GM19351 (cell line): ENCODE results near the gene DCAF5.
"Not testable (repeated sequence)": the region's sequence is repeated elsewhere in the genome, so short reads cannot be mapped to it uniquely, and the experiment has no call there.

Experiments
- ATAC-seq: cut with Tn5 transposase; IDR thresholded peaks from one replicate; pipeline ENCODE4 v1.9.1; 2021; ENCODE audit warnings: mild to moderate bottlenecking, moderate library complexity; ENCODE audit not compliant: unreplicated experiment

The DCAF5 gene

GRCh38 chr14:69097974-69098373 is 54.9 kb downstream of the DCAF5 start:
- no peak for ATAC-seq

DNA sequence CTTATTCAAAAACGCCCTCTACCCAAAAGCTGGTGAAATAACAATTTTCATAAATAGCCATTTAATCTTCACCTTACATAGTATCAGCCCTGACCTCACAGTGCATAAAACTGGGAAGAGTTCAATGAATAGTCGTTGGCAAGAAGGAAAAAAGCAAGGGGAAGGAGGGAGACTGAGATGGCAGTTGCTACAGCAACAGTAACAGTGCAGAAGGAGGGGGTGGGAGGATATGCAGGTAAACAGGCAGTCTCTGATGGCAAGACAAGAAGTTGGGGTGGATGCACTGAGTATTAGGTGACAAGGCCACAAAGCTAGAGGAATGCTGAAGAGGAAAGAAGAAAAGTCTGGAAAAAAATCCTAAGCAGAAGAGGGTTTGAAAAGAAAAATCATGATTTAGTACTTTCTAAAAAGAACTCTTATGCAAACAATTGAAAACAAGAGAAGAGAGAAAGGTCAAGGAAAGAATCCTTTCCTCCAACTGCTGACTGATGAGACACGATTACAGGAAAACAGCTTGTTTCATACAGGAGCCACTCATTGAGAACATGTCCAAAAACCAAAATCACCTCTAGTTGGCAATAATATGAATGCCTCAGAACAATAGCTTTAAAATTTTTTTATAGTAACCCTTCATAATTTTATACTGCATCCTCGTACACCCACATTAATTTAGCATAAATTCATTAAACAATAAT is 56.0 kb downstream of the DCAF5 start:
- no peak for ATAC-seq

DNA sequence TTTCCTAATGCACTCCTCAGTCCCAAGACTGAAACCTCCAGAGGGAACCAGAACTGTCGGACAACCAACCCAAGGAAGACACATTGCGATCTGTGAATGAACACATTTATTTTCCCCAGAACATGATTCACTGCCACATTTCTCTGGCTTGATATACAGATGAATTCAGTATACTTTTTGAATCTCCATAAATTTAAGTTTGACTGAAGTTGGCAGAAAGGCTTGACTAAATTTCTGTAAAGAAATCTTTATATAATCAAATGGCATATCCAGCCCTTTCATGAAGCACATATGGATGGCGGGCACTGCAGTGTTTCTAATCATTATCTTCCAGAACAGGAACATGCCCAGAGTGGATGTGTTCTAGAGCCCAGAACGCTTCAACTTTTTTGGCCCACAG is 56.7 kb downstream of the DCAF5 start:
- no peak for ATAC-seq

GRCh38 chr14:69094481-69094880 is 58.4 kb downstream of the DCAF5 start:
- ATAC-seq: no peak

DNA sequence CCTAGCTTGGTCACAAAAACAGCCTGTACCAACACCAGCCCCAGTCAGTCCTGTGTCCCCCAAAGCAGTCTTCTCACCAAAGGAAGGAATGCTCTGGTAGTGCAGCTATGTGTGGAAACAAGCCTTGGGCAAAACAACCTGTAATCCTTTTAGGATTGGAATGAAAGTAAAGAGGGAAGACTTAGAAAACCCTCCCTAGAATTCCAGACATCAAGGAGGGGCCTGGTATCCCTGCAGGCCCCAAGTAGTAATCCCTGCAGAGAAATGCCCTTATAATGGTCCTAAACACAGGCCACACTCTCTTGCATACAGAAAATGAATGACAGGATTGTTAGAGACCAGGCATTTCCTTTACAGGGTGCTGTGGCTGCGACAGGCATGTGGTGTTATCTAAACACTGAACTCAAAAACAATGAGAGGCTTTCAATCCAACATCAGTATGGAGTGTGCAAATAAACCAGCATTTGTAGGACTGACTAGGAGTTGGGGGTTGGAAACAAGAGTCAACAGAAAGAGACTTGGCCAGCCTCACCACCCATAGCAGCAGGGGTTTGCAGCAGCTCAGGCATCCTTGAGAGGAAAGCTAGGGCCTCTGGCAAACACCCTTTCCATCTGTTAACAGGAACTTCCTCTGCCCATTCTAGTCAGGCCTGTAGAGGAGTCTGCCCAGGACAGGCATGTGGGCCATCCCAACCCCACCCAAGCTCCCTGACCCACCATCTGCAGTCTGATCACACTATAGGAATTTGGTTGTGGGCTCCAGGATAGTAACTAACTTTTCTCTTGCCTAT is 59.1 kb downstream of the DCAF5 start:
- ATAC-seq: no peak

DNA sequence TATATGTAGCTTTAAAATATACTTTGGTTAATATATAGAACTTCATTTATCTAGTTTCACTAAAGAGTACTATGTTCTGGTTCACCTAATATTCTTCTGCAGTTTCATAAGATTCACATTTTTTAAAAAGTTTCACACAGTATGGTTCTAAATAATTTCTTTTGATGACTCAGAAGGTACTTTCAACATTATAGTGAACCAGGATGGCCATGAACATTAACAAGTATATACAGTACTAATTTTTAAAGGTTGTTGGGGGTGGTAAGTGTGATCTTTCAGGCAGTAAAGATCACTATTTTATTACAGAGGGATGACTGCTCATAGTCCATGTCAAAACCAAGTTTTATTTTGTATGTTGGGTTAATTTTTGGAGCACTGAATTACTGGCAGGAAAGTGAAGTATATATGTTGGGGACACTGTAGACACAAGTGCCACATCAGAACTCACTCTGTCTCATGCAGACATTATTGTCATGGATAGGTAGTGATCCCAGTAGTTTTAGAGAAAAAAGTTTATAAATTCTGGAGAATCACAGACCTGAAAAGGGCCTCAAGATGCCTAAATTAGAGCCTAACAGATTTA is 60.0 kb downstream of the DCAF5 start:
- no peak for ATAC-seq

- no peak for ATAC-seq
These were observed 61.2 kb downstream of the DCAF5 start for GRCh38 chr14:69091695-69092094.

DNA sequence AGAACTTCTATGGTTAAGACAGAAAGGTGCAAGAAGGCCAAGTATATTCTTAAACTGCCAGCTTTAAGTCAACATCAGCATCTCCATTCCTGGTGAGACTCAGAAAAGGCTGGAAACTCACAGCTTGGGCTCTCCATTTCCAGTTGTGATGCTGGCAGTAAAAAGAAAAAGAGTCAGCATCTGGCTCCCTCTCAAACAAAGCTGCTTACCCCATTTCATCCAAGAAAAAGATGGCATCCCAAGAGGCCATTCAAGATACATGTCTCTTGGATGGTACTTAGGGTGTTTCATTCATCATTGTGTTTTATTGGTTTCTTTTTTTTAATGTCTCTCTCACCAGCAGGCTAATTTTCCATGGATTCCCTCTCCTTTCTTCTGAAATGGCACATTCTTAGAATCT is 61.9 kb downstream of the DCAF5 start:
- no peak for ATAC-seq

GRCh38 chr14:69090187-69090789 is 62.6 kb downstream of the DCAF5 start:
- no peak for ATAC-seq

- ATAC-seq: no peak
These were observed 63.9 kb downstream of the DCAF5 start for GRCh38 chr14:69089046-69089445.

DNA sequence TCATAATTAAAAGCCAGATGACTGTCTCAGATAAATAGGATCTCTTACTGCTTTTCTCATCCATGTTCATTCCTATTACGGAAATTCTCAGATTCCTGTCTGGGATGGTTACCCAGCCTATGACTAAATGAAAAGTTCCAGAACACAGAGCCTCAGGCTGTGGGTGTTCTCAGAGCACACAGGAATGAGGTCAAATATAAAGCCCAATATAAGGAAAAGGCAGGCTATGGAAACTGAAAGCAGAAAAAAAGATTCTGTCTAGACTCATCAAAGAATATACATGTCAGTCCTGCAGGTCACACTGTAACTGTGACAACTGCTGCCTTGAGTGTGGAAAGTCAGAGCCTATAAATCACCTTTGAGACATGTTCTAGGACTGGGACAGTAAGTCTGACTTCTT is 64.3 kb downstream of the DCAF5 start:
- ATAC-seq: no peak

DNA sequence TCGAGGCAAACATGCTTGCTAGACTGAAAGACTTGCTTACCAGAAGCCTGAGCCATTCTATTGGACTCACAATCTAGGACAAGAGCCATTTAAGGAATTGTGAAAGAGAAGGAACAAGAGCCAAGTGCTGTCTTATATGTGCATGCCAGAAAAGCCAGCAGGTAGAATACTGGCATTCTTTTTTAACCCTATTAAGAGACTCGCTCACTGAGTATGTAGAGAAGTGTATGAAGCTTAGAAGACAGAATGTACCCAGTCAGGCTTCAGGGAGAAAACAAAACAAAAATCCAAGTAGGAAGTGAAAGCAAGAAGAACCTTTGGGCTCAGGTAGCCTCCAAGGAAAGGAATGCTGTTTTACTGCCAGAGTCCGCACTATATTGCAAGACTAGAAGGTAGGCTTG is 65.9 kb downstream of the DCAF5 start:
- ATAC-seq: no peak

- ATAC-seq: no peak
These were observed 66.4 kb downstream of the DCAF5 start for GRCh38 chr14:69086537-69086936.

- ATAC-seq: no peak
These were observed 68.9 kb downstream of the DCAF5 start for GRCh38 chr14:69084023-69084422.

DNA sequence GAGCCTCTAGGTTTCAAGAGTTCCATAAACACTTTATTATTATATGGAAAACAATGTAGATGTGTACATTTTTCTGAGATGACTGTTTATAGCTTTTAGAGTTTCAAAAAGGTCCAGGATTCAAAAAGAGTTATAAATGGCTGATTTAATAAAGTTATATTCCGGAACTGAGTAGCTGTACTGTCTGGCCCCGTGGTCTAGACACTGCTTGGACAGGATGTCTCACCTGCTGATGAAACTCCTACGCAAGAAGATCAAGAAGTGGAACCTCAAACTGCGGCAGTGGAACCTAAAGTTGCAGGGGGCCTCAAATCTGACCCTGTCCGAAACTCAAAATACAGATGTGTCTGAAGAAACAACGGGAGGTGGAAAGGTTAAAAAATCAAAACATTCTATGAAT is 69.7 kb downstream of the DCAF5 start:
- ATAC-seq: no peak

GRCh38 chr14:69081271-69081670 is 71.6 kb downstream of the DCAF5 start:
- no peak for ATAC-seq

DNA sequence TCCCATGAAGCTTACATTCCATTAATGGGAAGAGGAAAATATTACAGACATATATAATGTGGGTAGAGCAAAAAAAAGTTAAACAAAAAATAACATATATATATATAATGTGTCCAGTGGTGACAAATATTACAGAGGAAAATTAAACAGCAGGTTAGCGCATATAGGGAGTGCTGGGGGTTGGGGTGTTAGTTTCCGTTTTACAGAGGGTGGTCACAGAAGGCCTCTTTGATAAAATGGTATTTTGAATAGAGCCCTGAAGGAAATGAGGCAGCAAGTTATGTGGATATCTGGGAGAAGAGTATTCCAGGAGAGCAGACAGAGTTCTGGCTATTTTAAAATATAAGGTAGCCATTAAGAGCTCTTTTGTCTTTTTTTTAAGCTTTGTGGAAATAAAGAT is 73.2 kb downstream of the DCAF5 start:
- ATAC-seq: no peak

DNA sequence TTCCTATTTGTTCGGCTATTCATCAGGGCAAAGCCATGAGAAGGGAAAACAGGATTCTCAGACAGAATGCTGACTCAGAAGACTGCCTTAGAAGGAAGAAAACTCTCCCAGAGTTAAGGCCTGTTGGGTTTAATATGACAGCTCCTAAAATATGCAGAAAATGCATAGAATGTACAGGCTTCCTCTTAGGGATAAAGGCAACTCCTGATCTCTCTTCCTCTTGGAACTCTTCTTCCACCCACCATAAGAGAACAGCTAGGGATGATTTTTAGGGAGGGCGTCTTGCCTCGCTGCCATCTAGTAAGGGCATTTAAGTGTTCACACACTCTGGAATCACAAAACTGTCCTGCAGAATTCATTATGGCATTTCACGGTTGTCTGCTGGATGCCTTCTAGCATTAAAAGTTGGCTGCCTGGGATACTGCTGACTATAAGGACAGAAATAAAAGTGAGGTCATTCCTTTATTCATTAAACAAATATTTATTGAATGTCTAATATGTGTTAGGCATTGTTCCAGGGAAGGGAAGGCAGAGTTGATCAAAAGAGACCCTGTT is 73.7 kb downstream of the DCAF5 start:
- no peak for ATAC-seq

- no peak for ATAC-seq
These were observed 75.1 kb downstream of the DCAF5 start for GRCh38 chr14:69077841-69078240.

DNA sequence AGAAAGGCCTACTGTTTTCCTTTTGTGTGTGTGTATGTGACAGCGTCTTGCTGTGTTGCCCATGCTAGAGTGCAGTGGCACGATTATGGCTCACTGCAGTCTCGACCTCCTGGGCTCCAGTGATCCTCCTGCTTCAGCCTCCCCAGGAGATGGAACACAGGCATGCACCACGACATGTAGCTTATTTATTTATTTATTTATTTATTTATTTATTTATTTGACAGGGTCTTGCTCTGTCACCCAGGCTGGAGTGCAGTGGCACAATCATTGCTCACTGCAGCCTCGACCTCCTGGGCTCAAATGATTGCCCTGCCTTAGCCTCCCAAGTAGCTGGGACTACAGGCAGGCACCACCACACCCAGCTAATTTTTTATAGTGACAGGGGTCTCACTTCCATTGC is 75.7 kb downstream of the DCAF5 start:
- not testable (repeated sequence) for ATAC-seq

- ATAC-seq: no peak
These were observed 76.6 kb downstream of the DCAF5 start for GRCh38 chr14:69076341-69076740.
